MCF 10A (cell line): Measurements from ENCODE around the gene GRB14. TPM values are rescaled to one million over a fixed set of nuclear protein-coding genes. Genes with fewer than 3 reads are reported as not detected.
A peak's percentile ranks its signal among the peaks of the same experiment; 100 is the strongest.

Source experiments
- BruUV-seq: library from RNA; stranded (reverse); fragments of 400-500 nt; replicated peaks from 2 replicates; lab custom pipeline; 2021; lab: Mats Ljungman, UMichigan
- CTCF ChIA-PET: fragments of 300-600 bp; sonication (Branson Sonifier 250); formaldehyde crosslinking; extraction: SDS; loops from one replicate; lab custom pipeline; 2021; ENCODE audit warnings: antibody characterized with exemption, inconsistent platforms; lab: Yijun Ruan, JAX
- POLR2A ChIA-PET: fragments of 300-600, 350-650 bp; sonication (Branson Sonifier 250); formaldehyde crosslinking; extraction: SDS; loops from one replicate; lab custom pipeline; 2020; ENCODE audit warnings: antibody characterized with exemption, inconsistent platforms; lab: Yijun Ruan, JAX
- DNase-seq: peaks from one replicate; pipeline ENCODE4 v3.0.0-alpha.2; 2018; ENCODE audit not compliant: unreplicated experiment
- H3K27ac Mint-ChIP-seq: one replicate; pipeline ENCODE4 v1.8.0; 2022; ENCODE audit warnings: mild to moderate bottlenecking, low read depth, mixed read lengths; ENCODE audit not compliant: unreplicated experiment
- H3K27me3 Mint-ChIP-seq: one replicate; pipeline ENCODE4 v1.8.0; 2022; ENCODE audit warnings: mixed read lengths; ENCODE audit not compliant: insufficient read depth, unreplicated experiment
- H3K36me3 Mint-ChIP-seq: one replicate; pipeline ENCODE4 v1.8.0; 2022; ENCODE audit warnings: mild to moderate bottlenecking, moderate library complexity, mixed read lengths; ENCODE audit not compliant: insufficient read depth, unreplicated experiment
- H3K4me1 Mint-ChIP-seq: one replicate; pipeline ENCODE4 v1.8.0; 2022; ENCODE audit warnings: mixed read lengths; ENCODE audit not compliant: insufficient read depth, unreplicated experiment
- H3K4me3 Mint-ChIP-seq: one replicate; pipeline ENCODE4 v1.8.0; 2022; ENCODE audit warnings: mild to moderate bottlenecking, moderate library complexity, mixed read lengths; ENCODE audit not compliant: unreplicated experiment
- H3K9me3 Mint-ChIP-seq: one replicate; pipeline ENCODE4 v1.8.0; 2022; ENCODE audit warnings: mixed read lengths; ENCODE audit not compliant: unreplicated experiment
- intact Hi-C: fragments of 100-400 bp; cut with micrococcal nuclease; formaldehyde crosslinking; loops from 2 replicates; pipeline ENCODE4 v1.14.1; 2022
- total RNA-seq: library from RNA; stranded (reverse); gene quantifications from 2 replicates; pipeline ENCODE4 v1.2.3, GENCODE V29; 2022
- TF ChIP-seq, protein P1 (sequence below): fragments of 200-600 bp; IDR thresholded peaks from one replicate; pipeline ENCODE4 v1.8.0; 2022; ENCODE audit warnings: antibody characterized with exemption, mild to moderate bottlenecking; ENCODE audit not compliant: unreplicated experiment

The GRB14 gene
- total RNA-seq, 1 experiment from 2014 or later: 2.0 TPM

DNA sequence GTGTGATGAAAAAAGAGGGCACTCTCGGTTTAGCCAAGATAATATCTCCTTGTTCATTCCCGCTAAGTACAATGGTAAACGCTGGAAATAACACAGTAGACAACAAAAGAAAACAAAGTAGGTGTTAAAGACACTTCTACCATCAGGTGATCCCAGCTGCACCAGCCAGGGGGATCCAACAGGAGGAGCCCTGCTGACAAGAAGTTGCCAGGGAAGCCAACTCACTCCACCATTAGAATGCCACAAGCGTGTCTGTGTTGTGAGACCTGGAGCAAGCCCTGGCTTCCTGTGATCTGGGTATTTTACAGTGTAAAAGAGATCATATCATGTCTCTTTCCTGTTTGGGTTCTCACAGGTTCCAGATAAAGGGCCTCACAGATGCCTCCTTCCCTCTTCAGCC lies 117.0 kb downstream of the GRB14 start:
- TF ChIP-seq, protein P1, sequence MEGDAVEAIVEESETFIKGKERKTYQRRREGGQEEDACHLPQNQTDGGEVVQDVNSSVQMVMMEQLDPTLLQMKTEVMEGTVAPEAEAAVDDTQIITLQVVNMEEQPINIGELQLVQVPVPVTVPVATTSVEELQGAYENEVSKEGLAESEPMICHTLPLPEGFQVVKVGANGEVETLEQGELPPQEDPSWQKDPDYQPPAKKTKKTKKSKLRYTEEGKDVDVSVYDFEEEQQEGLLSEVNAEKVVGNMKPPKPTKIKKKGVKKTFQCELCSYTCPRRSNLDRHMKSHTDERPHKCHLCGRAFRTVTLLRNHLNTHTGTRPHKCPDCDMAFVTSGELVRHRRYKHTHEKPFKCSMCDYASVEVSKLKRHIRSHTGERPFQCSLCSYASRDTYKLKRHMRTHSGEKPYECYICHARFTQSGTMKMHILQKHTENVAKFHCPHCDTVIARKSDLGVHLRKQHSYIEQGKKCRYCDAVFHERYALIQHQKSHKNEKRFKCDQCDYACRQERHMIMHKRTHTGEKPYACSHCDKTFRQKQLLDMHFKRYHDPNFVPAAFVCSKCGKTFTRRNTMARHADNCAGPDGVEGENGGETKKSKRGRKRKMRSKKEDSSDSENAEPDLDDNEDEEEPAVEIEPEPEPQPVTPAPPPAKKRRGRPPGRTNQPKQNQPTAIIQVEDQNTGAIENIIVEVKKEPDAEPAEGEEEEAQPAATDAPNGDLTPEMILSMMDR: peak; percentile 10

DNA sequence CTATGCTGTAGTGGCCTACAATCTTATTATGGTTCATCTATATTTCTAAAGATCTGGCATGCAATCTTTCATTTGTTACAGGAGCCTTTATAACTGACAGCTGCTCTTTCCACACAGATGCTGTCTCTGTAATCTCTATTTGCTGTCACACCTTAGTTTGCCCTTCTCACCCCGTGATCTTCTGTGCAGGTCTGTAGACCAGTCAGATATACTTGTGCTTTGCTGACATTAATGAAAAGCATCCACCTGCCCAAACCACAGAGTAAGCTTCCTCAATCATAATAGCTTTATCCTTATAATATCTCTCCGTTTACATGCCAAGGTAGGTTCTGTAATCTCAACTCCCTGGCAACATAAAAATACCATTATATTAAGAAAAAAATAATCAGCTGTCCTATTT lies 122.4 kb downstream of the GRB14 start:
- ChIA-PET CTCF (interaction anchor here (0.6 to 10.0 kb wide), 4 partner anchors 34 to 1344 kb away, joined by 3 to 103 read pairs (median 4); no protein-coding TSS in a partner anchor), POLR2A (no interaction called here)
- intact Hi-C loops: loop anchor here (5.0 to 10.0 kb wide), 4 partner anchors 67 to 1604 kb away; no protein-coding TSS in a partner anchor
- no peak overlapping the region for H3K27ac Mint-ChIP-seq
- no peaks in the 10 kb centered on the region for H3K27me3 Mint-ChIP-seq
- H3K9me3 Mint-ChIP-seq: no peaks in the 10 kb centered on the region
- no TSS peak for BruUV-seq
- no peak for DNase-seq
- H3K4me3 Mint-ChIP-seq: no peak overlapping the region
- TF ChIP-seq, protein P1: no peak
- H3K4me1 Mint-ChIP-seq: no peaks in the 10 kb centered on the region
- H3K36me3 Mint-ChIP-seq: no peaks in the 10 kb centered on the region

More for the DNA sequence above, 117.0 kb downstream of the GRB14 start:
- Mint-ChIP-seq H3K27me3 (no peaks in the 10 kb centered on the region), H3K27ac (no peak overlapping the region), H3K4me3 (no peak overlapping the region), H3K9me3 (no peaks in the 10 kb centered on the region), H3K4me1 (no peaks in the 10 kb centered on the region), H3K36me3 (no peaks in the 10 kb centered on the region)
- ChIA-PET CTCF (interaction anchor here (0.6 to 1.6 kb wide), 2 partner anchors 40 to 128 kb away, joined by 4 to 6 read pairs; no protein-coding TSS in a partner anchor), POLR2A (no interaction called here)
- peak; percentile 37 for DNase-seq
- intact Hi-C loops: loop anchor here (1.0 kb wide), 1 partner anchor 34 kb away; no protein-coding TSS in a partner anchor
- no TSS peak for BruUV-seq

DNA sequence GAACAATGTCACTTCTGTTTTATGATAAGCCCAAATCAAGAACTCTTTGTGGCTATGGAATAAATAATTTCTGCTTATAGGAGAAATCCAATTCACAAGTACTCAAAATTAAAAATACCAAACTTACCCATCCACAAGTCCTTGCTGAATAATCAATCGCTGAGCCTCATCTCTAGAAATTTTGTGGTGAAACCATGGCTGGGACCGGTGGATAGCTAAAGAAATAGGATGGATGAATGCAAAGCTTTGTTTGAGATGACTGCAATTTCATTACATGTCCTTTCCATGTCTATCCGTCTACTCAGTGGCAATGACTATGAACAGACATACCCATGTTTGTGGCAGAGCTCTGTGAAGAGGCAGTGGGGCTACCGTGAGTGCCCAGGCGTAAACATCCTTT lies 124.4 kb downstream of the GRB14 start:
- Mint-ChIP-seq H3K27ac (no peak overlapping the region), H3K4me3 (no peak overlapping the region), H3K9me3 (no peaks in the 10 kb centered on the region), H3K36me3 (no peaks in the 10 kb centered on the region), H3K4me1 (no peaks in the 10 kb centered on the region), H3K27me3 (no peaks in the 10 kb centered on the region)
- intact Hi-C loops: loop anchor here (5.0 to 10.0 kb wide), 4 partner anchors 65 to 1602 kb away; no protein-coding TSS in a partner anchor
- no peak for DNase-seq
- ChIA-PET POLR2A (no interaction called here), CTCF (interaction anchor here (0.7 to 10.0 kb wide), 11 partner anchors 19 to 1342 kb away, joined by 3 to 103 read pairs (median 3); no protein-coding TSS in a partner anchor)
- TF ChIP-seq, protein P1: no peak
- no TSS peak for BruUV-seq

DNA sequence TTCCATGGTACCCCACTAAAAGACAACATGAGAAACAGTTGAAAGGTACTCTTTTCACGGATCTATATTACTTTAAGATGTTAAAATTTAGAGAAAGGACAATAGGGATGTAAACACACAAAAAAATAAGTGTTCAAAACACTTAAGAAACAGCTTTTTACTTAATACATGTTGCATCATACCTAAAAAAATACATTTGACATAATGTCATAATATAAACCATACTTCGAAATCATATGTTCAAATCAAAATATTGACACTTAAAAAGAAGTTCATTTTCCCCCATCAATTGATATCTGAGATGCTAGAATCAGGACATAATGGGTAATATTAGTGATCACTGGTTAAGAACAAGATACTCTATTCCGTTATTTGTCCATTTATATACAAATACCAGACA lies 124.9 kb downstream of the GRB14 start:
- intact Hi-C loops: loop anchor here (5.0 to 10.0 kb wide), 4 partner anchors 64 to 1602 kb away; no protein-coding TSS in a partner anchor
- BruUV-seq: no TSS peak
- Mint-ChIP-seq H3K4me3 (no peak overlapping the region), H3K27ac (no peak overlapping the region), H3K9me3 (no peaks in the 10 kb centered on the region), H3K36me3 (no peaks in the 10 kb centered on the region), H3K27me3 (no peaks in the 10 kb centered on the region), H3K4me1 (no peaks in the 10 kb centered on the region)
- ChIA-PET CTCF (interaction anchor here (0.7 to 10.0 kb wide), 8 partner anchors 19 to 1341 kb away, joined by 3 to 103 read pairs (median 4); no protein-coding TSS in a partner anchor), POLR2A (no interaction called here)
- DNase-seq: no peak
- TF ChIP-seq, protein P1: no peak
